Measurements from ENCODE around the gene SORBS2. TPM values are rescaled to one million over a fixed set of nuclear protein-coding genes. Genes with fewer than 3 reads are reported as not detected.

The SORBS2 gene
- total and polyA plus RNA-seq, 8 donors = 24.2 to 50.8 (median 35.5) TPM

GRCh38 chr4:185645403-185645802 is 166.6 kb downstream of the SORBS2 start:
- Histone ChIP-seq H3K36me3 (peaks cover 0 to 12% of the 10 kb centered on the region in 2 donors), H3K4me3 (no peak overlapping the region), H3K27me3 (peaks cover 0 to 4% of the 10 kb centered on the region in 2 donors), H3K4me1 (no peaks in the 10 kb centered on the region), H3K27ac (no peak overlapping the region), H3K9me3 (no peaks in the 10 kb centered on the region)
- TF ChIP-seq CTCF (IDR thresholded peaks at IDR 0.05) = no peak
- intact Hi-C loops (cut with DNase I) = no loop called here
- peak; percentile 88 for ATAC-seq
- no peak for DNase-seq

DNA sequence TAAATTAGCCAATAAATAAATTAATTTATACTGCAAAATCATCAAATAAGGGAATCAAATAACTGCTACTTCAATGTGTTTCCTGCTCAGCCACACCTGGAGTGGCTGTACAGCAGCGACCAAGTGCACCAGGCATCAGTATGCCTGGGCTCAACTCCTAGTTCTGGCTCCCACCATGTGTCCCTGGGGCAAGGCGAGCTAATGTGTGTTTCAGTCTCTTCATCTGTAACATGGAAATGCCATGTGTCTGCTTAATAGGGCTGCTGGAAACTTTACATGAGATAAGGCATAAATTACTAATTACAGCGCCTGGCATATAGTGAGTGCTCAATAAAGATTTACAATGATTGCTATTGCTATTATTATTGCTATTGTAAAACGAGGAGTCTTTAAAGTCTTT is 167.6 kb downstream of the SORBS2 start:
- H3K27me3 ChIP-seq = peaks cover 0 to 4% of the 10 kb centered on the region in 2 donors
- H3K4me1 ChIP-seq = no peaks in the 10 kb centered on the region
- H3K9me3 ChIP-seq = no peaks in the 10 kb centered on the region
- TF ChIP-seq CTCF (IDR thresholded peaks at IDR 0.05) = no peak
- no peak for DNase-seq
- no peak overlapping the region for H3K4me3 ChIP-seq
- H3K27ac ChIP-seq = no peak overlapping the region
- intact Hi-C loops (cut with DNase I) = loop anchor here in 1 of 2 donors (5.0 kb wide), 1 partner anchor 378 kb away; no protein-coding TSS in a partner anchor
- peaks cover 0 to 12% of the 10 kb centered on the region in 2 donors for H3K36me3 ChIP-seq
- ATAC-seq = no peak

DNA sequence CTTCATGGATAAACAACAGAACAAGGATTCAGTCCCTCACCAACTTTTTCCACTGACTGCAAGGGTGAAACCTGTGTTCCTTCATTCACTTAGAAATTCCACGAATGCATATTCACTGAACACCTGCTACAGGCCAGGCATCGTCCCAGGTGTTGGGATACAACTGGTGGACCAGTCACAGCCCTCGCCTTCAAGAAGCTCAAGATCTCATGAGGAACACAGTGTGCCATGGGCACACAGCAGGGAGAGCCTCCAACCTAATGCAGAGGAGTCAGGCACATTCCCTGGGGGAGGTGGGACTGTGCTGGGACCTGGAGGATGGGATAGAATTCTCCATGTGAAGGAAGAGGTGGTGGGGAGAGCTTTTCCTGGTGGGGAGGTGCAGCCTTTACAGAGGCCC is 169.1 kb downstream of the SORBS2 start:
- H3K4me3 ChIP-seq = no peak overlapping the region
- H3K36me3 ChIP-seq = peaks cover 0 to 6% of the 10 kb centered on the region in 2 donors
- no peaks in the 10 kb centered on the region for H3K4me1 ChIP-seq
- TF ChIP-seq CTCF (IDR thresholded peaks at IDR 0.05) = no peak
- DNase-seq = no peak
- H3K27me3 ChIP-seq = peaks cover 0 to 19% of the 10 kb centered on the region in 2 donors
- H3K27ac ChIP-seq = no peak overlapping the region
- no peak for ATAC-seq
- intact Hi-C loops (cut with DNase I) = loop anchor here in 1 of 2 donors (5.0 kb wide), 1 partner anchor 379 kb away; no protein-coding TSS in a partner anchor
- H3K9me3 ChIP-seq = no peaks in the 10 kb centered on the region

GRCh38 chr4:185640811-185641675 is 171.0 kb downstream of the SORBS2 start:
- TF ChIP-seq CTCF (IDR thresholded peaks at IDR 0.05) = peak; percentile 27 to 39
- Histone ChIP-seq H3K27me3 (peaks cover 0 to 27% of the 10 kb centered on the region in 2 donors), H3K36me3 (no peaks in the 10 kb centered on the region), H3K4me1 (no peaks in the 10 kb centered on the region), H3K4me3 (no peak overlapping the region), H3K9me3 (no peaks in the 10 kb centered on the region), H3K27ac (no peak overlapping the region)
- ATAC-seq (peak; percentile 48), DNase-seq (peak in 2 of 4 donors; percentile 45 to 66)
- intact Hi-C loops (cut with DNase I) = loop anchor here in 1 of 2 donors (5.0 kb wide), 1 partner anchor 381 kb away; no protein-coding TSS in a partner anchor
